Measurements from ENCODE around the gene BTC.
"Not testable (repeated sequence)": the region's sequence is repeated elsewhere in the genome, so short reads cannot be mapped to it uniquely, and the experiment has no call there.

BTC gene

DNA sequence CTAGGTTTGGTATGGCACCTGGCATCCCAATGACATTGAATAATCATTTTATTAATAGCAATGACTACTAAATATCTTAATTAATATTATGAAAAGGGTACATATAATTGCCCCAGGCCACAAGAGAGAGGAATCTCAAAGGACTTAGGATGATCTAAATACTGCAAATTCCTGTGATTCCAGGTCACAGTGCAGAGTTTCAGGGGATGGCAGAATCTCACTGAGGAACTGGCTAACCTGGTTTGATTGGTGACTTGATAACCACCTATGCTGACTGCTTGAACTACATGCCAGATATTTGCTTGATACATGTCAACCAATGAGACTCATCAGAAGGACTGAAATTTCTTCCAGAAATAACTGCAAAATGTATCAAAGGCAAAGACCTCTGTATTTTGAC is 37.2 kb downstream of the BTC start:
- DNase-seq, result no peak

- DNase-seq, result peak; percentile 79
Observed at GRCh38 chr4:74755486-74755885, 38.8 kb downstream of the BTC start.

- DNase-seq, result no peak
Observed at GRCh38 chr4:74754218-74754617, 40.1 kb downstream of the BTC start.

GRCh38 chr4:74752798-74753197 is 41.5 kb downstream of the BTC start:
- no peak for DNase-seq

DNA sequence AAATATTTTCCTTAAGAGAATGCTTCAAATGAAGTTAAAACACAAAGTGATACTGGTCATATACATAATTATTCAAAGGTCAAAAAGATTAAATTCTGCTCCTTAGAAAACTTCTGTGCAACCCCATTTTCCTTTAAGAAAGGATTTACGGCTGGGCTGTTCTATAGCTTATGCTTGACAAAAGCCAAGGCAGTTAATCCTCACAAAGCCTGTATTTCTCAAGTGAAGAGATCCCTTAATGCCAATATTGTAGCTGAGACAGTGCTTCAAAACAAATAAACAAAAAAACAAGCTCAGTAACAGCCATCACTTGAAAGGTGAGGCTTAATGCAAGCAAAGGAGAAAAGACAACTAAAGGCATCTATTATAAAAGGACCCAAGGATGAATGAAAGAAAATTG is 42.5 kb downstream of the BTC start:
- DNase-seq, result no peak

GRCh38 chr4:74751247-74751646 is 43.1 kb downstream of the BTC start:
- DNase-seq, result no peak

DNA sequence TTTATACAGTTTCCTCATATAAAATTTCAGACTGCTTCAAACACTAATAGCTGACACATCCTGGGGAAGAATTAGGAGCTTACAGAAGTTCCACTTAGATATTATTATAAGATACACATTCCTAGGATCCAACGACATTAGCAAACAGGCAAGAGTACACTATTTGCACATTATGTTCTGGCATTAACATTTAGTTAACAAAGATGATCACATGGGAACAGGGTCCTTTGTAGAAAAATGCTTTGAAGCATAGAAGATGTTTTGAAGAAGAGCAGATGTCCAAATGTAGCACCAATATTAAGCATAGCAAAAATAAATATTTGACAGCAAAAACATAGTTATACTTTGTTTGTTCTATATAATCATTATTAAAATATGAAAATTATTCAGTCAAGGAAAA is 52.1 kb downstream of the BTC start:
- no peak for DNase-seq

DNA sequence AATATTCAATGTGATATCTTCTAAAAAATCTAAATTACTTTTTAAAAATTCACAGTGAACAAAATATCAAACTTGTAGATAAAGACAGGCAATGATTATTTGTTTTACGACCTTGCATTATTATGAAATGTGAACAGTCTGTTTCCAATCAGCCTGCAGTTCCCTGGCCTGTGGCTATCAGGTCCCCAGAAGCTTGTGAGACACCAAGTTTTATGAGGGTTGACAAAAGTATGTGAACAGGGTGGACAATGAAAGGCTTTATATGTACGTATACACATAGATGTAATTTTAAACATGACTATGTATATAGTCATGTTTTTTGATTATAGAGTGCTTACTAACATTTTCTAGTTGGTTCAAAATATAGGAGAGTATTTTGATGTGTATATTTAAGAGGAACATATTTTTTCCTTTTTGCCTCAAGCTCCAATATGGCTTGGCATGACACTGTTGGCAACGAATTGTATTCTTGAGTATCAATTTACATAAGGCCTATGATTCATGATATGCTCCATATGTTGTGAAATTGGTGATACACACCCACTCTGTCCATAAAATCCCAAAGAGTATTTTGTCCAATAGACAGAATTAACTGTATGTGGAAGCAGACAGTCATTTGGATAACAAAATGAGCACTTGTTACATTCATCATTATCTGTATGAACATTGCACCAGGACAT is 55.7 kb downstream of the BTC start:
- peak; percentile 83 for DNase-seq

GRCh38 chr4:74734995-74735394 is 59.3 kb downstream of the BTC start:
- DNase-seq, result no peak

DNA sequence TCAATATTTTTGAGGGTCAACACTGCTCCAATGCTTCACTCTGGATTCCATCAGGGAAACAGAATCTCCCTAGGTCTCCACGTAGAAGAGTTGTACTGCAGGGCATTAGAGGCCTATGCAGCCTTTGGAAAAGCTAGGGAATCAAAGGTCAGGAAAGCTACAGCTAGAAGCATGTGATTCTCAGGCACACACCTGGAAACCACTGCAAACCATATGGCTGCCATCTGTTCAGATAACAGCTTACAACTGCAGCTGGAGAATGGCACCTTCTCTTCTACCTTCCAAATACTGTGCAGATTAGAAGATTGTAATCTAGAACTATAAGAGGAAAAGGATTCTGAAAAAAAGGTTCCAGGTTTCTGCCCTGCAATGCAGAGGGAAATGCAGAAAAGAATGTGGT is 60.6 kb downstream of the BTC start:
- no peak for DNase-seq

DNA sequence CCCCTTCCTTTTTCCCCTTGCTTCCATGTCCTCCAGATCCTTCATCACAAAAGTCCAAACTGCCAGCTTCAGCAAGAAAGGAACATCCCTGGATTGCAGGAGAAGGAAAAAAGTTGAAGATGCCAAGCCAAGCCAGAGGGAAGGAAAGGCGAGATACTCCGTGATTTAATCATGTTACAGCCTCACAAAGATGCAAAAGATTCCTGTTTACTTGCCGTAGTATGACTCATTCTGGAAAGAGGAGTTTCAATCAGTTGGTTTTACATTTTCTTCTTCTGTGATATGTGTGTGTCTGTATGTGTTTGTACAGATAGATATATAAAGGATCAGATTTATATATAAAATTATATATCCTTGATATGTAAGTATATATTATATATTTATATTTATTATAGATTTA is 69.3 kb downstream of the BTC start:
- DNase-seq, result no peak

- no peak for DNase-seq
Observed at GRCh38 chr4:74716436-74716765, 77.9 kb downstream of the BTC start.

DNA sequence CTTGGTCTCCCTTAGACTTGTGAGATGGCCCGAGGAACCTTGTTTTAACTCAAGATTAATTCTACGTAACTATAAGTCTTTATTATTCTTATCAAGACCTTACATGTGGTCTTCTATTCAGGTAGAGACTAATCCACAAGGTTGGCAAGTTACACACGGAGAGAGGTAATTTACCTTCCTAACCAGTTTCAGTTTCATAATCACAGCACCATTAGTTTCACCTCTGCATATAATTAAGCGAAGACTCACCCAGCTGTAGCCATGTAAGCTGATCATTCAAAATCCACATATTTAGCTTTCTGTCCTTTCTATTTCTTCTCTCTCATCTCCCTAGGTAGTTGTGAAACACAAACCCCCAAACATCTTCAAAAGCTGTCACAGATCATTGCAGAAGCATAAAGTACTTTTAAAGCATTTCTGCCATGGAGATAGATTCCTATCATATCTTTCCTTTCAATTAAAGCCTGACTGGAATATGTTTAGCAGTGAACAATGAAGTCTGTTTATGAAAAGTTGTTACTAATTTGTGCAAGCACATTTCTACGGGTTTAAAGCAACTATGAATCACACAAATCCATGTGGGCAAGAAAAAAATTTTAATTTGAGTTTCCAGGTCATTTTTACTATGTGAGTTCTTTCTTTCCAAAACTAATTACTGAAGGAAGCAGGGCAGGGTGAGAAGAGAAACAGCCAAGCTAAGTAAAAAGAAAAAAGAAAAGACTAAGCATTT is 78.5 kb downstream of the BTC start:
- no peak for DNase-seq

- no peak for DNase-seq
Observed at GRCh38 chr4:74714611-74715130, 79.7 kb downstream of the BTC start.

DNA sequence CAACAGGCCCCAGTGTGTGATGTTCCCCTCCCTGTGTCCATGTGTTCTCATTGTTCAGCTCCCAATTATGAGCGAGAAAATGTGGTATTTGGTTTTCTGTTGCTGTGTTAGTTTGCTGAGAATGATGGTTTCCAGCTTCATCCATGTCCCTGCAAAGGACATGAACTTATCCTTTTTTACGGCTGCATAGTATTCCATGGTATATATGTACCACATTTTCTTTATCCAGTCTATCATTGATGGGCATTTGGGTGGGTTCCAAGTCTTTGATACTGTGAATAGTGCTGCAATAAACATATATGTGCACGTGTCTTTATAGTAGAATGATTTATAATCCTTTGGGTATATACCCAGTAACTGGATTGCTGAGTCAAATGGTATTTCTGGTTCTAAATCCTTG is 86.2 kb downstream of the BTC start:
- DNase-seq, result not testable (repeated sequence)
